OCI-LY3 (cell line): ENCODE data around the gene ZFYVE28.

Experiments
- EZH2phosphoT487 ChIP-seq: fragments of 200-600 bp; shearing (Covaris generic); IDR thresholded peaks from 2 replicates; pipeline ENCODE4 v1.6.1; 2018; ENCODE audit warnings: antibody characterized with exemption, mixed run types, low read depth
- TF ChIP-seq, protein P1 (sequence below): fragments of 200-600, 300-600 bp; sonication (generic); IDR thresholded peaks from 2 replicates; pipeline ENCODE4 v1.5.1; 2014; ENCODE audit warnings: antibody characterized with exemption, low read length, low read depth

DNA sequence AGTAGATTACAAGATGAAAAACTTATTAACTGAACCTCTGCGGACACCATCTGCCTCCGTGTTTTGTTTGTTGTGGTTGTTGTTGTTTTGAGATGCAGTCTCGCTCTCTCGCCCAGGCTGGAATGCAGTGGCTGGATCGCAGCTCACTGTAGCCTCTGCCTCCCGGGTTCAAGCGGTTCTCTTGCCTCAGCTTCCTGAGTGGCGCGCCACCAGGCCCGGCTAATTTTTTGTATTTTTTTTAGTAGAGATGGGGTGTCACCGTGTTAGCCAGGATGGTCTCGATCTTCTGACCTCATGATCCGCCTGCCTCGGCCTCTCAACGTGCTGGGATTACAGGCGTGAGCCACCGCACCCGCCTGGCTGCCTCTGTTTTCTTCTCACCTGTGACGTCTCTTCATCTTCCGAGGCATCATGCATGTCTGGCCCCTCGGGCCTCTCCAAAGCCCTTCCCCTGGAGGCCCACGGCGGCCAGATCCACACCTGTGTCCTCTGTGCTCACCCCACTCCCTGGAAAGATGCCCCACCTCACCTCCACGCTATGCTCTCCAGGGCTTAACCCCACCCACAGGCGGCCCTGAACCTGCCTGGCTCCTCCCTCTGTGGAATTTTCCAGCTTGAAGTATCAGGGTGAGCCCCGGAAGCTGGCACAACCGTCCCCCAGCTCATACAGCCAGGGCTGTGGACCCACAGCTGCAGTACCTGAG, 79.5 kb downstream of the ZFYVE28 start:
- TF ChIP-seq, protein P1, sequence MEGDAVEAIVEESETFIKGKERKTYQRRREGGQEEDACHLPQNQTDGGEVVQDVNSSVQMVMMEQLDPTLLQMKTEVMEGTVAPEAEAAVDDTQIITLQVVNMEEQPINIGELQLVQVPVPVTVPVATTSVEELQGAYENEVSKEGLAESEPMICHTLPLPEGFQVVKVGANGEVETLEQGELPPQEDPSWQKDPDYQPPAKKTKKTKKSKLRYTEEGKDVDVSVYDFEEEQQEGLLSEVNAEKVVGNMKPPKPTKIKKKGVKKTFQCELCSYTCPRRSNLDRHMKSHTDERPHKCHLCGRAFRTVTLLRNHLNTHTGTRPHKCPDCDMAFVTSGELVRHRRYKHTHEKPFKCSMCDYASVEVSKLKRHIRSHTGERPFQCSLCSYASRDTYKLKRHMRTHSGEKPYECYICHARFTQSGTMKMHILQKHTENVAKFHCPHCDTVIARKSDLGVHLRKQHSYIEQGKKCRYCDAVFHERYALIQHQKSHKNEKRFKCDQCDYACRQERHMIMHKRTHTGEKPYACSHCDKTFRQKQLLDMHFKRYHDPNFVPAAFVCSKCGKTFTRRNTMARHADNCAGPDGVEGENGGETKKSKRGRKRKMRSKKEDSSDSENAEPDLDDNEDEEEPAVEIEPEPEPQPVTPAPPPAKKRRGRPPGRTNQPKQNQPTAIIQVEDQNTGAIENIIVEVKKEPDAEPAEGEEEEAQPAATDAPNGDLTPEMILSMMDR = no peak
- no peak for TF ChIP-seq EZH2phosphoT487
